ENCODE data around the gene TTC9. TPM values are rescaled to one million over a fixed set of nuclear protein-coding genes. Genes with fewer than 3 reads are reported as not detected.
A peak's percentile ranks its signal among the peaks of the same experiment; 100 is the strongest.

The TTC9 gene
- total RNA-seq: 6.6 and 6.7 TPM in 2 replicates

DNA sequence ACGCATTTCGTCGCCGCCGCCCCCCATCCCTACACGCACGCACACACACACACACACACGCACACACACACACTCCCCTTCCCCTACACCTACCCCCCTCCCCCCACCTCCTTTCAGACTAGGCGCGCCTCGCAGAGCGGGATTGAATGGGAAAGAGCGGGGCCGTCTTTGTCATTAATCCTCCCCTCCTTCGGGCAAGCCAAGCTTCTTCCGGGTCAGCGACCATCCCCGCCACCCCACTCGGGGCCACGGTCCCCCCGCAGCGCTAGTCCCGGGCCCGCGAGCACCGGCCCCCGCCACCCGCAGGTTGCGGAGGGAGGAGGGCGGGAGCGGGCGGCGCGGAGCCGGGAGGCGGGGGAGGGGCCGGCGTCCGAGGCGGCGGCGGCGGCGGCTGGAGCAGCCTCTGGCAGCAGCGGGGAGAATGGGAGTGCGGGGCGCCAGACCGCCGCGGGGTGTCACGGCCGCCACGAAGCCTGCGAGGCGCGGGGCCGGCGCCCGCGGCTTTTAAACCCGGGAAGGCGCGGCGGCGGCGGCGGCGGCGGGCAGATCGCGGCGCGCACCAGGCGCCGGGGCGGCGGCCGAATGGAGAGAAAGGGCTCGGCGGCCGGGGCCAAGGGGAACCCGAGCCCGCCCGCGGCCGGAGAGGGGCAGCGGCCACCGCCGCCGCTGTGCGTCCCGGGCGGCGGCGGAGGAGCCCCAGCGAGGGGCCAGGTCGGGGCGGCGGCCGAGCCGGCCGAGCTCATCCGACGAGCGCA, at the start of gene TTC9:
TSS of gene TTC9 (plus strand) at position 369 of the 755 bp plus-strand sequence. CDS start at position 583, 214 bp downstream.
- DNase-seq (ENCODE audit: low spot score): no peak
- peaks cover 52% of the 10 kb centered on the region for H3K4me1 Mint-ChIP-seq (ENCODE audit: low read depth)
- peak within 1 kb of the TSS; percentile 88 for H3K27ac Mint-ChIP-seq
- no peaks in the 10 kb centered on the region for H3K9me3 Mint-ChIP-seq
- intact Hi-C loops (cut with micrococcal nuclease): loop anchor here (1.0 to 5.0 kb wide), 5 partner anchors 41 to 874 kb away; partner anchors contain the start of genes MAP3K9, MED6 and SRSF5
- peaks cover 3% of the 10 kb centered on the region for H3K36me3 Mint-ChIP-seq (ENCODE audit: low read depth)
- H3K4me3 Mint-ChIP-seq: peak within 1 kb of the TSS; percentile 97
- H3K27me3 Mint-ChIP-seq (ENCODE audit: insufficient read depth): peaks cover 9% of the 10 kb centered on the region

DNA sequence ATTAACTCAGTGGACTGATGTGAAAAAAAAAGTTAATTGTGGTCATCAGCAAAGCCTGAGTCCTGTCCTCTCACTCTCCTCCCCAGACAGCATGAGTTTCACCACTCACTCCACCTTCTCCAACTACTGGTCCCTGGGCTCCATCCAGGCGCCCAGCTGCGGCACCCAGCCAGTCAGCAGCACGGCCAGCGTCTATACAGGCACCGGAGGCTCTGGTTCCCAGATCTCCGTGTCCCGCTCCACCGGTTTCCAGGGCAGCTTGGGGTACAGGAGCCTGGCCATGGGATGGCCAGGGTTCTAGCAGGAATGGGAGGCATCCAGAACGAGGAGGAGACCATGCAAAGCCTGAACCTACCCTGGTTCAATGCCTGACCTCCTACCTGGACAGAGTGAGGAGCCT, 47.3 kb upstream of the TTC9 start:
- no peak for DNase-seq (ENCODE audit: low spot score)
- H3K4me1 Mint-ChIP-seq (ENCODE audit: low read depth): peaks cover 15% of the 10 kb centered on the region
- H3K27me3 Mint-ChIP-seq (ENCODE audit: insufficient read depth): no peaks in the 10 kb centered on the region
- no peaks in the 10 kb centered on the region for H3K9me3 Mint-ChIP-seq
- no peak overlapping the region for H3K4me3 Mint-ChIP-seq
- peaks cover 38% of the 10 kb centered on the region for H3K36me3 Mint-ChIP-seq (ENCODE audit: low read depth)
- intact Hi-C loops (cut with micrococcal nuclease): no loop called here
- H3K27ac Mint-ChIP-seq: no peak overlapping the region

DNA sequence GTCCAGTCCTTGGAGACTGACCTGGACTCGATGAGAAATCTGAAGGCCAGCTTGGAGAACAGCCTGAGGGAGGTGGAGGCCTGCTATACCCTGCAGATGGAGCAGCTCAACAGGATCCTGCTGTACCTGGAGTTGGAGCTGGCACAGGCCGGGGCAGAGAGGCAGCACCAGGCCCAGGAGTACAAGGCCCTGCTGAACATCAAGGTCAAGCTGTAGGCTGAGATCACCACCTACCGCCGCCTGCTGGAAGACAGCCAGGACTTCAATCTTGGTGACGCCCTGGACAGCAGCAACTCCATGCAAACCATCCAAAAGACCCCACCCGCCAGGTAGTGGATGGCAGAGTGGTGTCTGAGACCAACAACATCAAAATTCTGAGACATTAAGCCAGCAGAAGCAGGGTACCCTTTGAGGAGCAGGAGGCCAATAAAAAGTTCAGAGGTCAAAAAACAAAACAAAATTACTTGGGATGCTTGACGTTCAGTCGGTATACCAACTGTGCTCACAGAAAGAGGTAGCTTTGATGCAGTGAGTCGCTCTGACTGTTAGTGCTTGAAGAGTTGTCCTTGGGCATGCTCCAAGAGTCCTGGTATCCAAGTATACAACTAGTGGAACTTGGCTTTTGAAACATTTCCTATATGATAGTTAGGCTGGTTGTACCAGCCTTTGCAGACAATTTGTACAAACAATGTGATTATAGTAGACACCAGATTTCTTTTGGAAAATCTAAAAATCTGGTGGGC, 46.1 kb upstream of the TTC9 start:
- intact Hi-C loops (cut with micrococcal nuclease): no loop called here
- H3K36me3 Mint-ChIP-seq (ENCODE audit: low read depth): peaks cover 31% of the 10 kb centered on the region
- H3K27me3 Mint-ChIP-seq (ENCODE audit: insufficient read depth): no peaks in the 10 kb centered on the region
- no peaks in the 10 kb centered on the region for H3K9me3 Mint-ChIP-seq
- peaks cover 18% of the 10 kb centered on the region for H3K4me1 Mint-ChIP-seq (ENCODE audit: low read depth)
- DNase-seq (ENCODE audit: low spot score): no peak
- no peak overlapping the region for H3K27ac Mint-ChIP-seq
- no peak overlapping the region for H3K4me3 Mint-ChIP-seq

DNA sequence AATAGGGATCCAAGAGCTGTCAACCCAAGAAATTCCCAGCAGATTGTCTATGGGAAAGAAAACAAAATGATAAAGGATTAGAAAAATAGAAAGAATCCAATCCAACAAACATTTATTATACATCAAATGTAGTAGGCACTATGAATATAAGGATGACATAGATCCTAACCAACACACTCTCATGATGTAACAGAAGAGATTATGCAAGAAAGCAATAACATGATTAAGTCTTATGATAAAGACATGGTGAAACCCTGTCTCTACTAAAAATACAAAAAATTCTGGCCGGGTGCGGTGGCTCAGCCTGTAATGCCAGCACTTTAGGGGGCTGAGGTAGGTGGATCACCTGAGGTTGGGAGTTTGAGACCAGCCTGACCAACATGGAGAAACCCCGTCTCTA, 44.0 kb upstream of the TTC9 start:
- Mint-ChIP-seq H3K27me3 (ENCODE audit: insufficient read depth) (no peaks in the 10 kb centered on the region), H3K27ac (no peak overlapping the region), H3K36me3 (ENCODE audit: low read depth) (peaks cover 21% of the 10 kb centered on the region), H3K4me3 (no peak overlapping the region), H3K4me1 (ENCODE audit: low read depth) (peaks cover 18% of the 10 kb centered on the region), H3K9me3 (no peaks in the 10 kb centered on the region)
- intact Hi-C loops (cut with micrococcal nuclease): no loop called here
- no peak for DNase-seq (ENCODE audit: low spot score)

DNA sequence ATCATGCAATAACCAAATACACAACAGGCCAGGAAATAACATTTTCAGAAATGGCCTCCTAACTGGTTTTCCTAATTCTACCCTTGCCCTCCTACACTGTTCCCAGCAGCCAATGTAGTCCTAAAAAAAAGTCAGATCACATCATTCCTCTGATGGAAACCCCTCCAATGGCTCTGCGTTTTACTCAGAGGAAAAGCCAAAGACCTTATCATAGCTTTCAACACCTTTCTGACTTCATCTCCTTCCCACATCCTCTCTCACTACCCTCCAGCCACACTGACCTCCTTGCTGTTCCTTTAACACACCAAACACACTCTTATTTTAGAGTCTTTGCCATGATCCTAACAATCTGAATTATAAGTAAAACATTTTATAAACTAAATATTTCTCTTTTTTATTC, 42.4 kb upstream of the TTC9 start:
- DNase-seq (ENCODE audit: low spot score): no peak
- intact Hi-C loops (cut with micrococcal nuclease): no loop called here
- peaks cover 2% of the 10 kb centered on the region for H3K27me3 Mint-ChIP-seq (ENCODE audit: insufficient read depth)
- H3K9me3 Mint-ChIP-seq: no peaks in the 10 kb centered on the region
- peak overlapping the region; percentile 100 for H3K4me3 Mint-ChIP-seq
- peaks cover 18% of the 10 kb centered on the region for H3K4me1 Mint-ChIP-seq (ENCODE audit: low read depth)
- H3K27ac Mint-ChIP-seq: peak overlapping the region; percentile 11
- peaks cover 12% of the 10 kb centered on the region for H3K36me3 Mint-ChIP-seq (ENCODE audit: low read depth)

DNA sequence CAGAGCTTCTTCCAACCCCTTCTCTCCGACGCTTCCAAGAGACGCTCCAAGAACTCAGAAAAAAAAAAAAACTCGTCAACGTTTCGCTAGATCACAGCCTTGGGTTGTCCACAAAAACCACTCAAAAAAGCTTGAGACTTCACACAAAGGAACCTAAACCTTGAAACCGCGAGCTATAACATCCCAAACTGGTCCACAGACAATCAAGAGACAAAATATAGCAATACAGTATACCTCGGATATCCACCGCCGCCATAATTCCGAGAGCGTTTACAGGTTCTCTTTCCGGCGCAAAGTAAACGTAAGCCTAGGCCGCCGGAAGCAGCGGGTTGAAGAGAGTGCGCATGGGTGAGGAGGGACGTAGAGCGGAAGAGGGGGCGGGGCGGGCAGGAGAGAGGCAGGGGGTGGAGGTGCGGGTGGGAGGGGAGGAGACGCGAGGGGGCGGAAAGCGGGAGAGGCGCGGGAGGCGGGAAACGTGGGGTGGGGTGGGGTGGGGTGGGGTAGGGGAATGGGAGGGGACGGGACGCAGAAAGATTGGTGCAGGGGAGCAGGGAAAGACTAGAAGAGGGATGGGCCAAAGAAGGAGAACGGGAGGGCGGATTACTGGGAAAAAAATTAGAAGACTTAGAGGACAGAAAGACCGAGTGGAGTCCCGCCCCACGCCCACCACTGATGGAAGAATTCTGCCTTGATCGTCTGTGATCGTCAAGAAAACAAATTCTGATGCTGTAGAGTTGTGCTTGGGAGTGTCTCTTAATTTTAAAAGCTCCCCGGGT, 41.1 kb upstream of the TTC9 start, which contains the start of gene MED6:
TSS of gene MED6 (minus strand) at position 274 of the 776 bp plus-strand sequence. CDS start at position 256, 18 bp downstream.
- H3K4me3 Mint-ChIP-seq: peak within 1 kb of the TSS; percentile 100
- H3K4me1 Mint-ChIP-seq (ENCODE audit: low read depth): peaks cover 18% of the 10 kb centered on the region
- peaks cover 4% of the 10 kb centered on the region for H3K27me3 Mint-ChIP-seq (ENCODE audit: insufficient read depth)
- peak; percentile 89 for DNase-seq (ENCODE audit: low spot score)
- H3K36me3 Mint-ChIP-seq (ENCODE audit: low read depth): peaks cover 4% of the 10 kb centered on the region
- intact Hi-C loops (cut with micrococcal nuclease): loop anchor here (1.0 to 2.0 kb wide), 5 partner anchors 41 to 1202 kb away; partner anchors contain the start of genes COX16, ERH, MAP3K9 and SLC39A9
- H3K27ac Mint-ChIP-seq: peak within 1 kb of the TSS; percentile 92
- no peaks in the 10 kb centered on the region for H3K9me3 Mint-ChIP-seq

DNA sequence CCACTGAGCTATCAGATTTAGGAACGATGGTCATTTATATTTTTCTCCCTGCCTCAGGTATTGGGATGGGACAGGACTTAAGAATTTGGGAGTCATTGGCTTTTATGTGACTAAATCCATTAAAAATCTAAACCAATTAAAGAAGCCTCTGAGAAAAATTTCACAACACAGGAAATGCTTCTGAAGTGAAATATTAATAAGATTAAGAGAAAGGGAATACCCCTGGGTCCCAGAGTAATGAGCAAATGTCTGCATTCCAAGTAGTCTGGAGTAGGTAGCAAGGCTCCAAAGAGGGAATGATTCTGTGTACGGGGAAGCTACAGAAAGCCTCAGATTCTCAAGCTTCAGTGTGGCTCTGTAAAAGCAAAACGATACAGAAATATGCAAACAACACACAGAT, 40.6 kb upstream of the TTC9 start:
- intact Hi-C loops (cut with micrococcal nuclease): loop anchor here (2.0 kb wide), 2 partner anchors 54 to 1202 kb away; partner anchors contain the start of genes ERH and SLC39A9
- no peaks in the 10 kb centered on the region for H3K9me3 Mint-ChIP-seq
- peaks cover 4% of the 10 kb centered on the region for H3K36me3 Mint-ChIP-seq (ENCODE audit: low read depth)
- DNase-seq (ENCODE audit: low spot score): no peak
- H3K4me1 Mint-ChIP-seq (ENCODE audit: low read depth): peaks cover 18% of the 10 kb centered on the region
- H3K4me3 Mint-ChIP-seq: peak overlapping the region; percentile 89
- peaks cover 4% of the 10 kb centered on the region for H3K27me3 Mint-ChIP-seq (ENCODE audit: insufficient read depth)
- H3K27ac Mint-ChIP-seq: no peak overlapping the region

DNA sequence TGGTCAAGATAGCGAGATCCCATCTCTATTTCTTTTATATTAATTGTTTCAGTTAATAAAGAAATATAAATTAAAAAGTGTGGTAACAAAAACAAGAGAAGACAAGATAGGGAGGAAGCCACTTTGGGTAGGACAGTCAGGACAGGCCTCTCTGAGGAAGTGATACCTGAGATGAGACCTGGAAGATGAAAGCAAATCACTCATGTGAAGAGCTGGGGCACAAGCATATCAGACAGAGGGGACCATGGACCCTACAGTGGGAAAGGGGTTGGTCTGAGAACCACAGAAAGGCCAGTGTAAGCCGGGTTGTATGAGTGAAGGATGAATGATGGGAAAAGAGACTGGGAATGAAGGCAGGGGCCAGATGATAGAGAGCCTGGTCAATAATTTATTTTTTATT, 39.5 kb upstream of the TTC9 start:
- no peak overlapping the region for H3K4me3 Mint-ChIP-seq
- H3K9me3 Mint-ChIP-seq: no peaks in the 10 kb centered on the region
- intact Hi-C loops (cut with micrococcal nuclease): no loop called here

DNA sequence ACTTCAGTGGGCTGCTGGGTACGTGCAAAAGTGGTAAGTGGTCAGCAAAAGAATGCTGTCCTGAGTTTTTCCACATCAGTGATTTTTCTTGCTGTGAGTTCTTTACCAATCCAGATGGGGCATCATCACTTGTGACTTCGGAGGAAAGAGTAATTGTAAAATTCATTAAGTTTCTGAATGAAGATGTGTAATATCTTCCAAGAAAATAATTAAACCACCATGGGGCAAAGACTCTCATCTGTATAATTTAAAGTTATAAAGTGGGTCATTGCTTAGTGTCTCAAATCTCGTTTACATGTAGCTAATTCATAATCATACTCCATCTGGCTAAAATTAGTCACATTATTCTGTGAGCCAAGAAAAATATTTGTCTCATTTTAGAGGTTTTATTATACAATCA, 30.5 kb upstream of the TTC9 start:
- Mint-ChIP-seq H3K4me1 (ENCODE audit: low read depth) (no peaks in the 10 kb centered on the region), H3K4me3 (no peak overlapping the region), H3K36me3 (ENCODE audit: low read depth) (no peaks in the 10 kb centered on the region), H3K27ac (no peak overlapping the region), H3K9me3 (no peaks in the 10 kb centered on the region), H3K27me3 (ENCODE audit: insufficient read depth) (peaks cover 18% of the 10 kb centered on the region)
- DNase-seq (ENCODE audit: low spot score): no peak
- intact Hi-C loops (cut with micrococcal nuclease): no loop called here

More for the DNA sequence above, 39.5 kb upstream of the TTC9 start:
- H3K27ac Mint-ChIP-seq: no peak overlapping the region
- peaks cover 17% of the 10 kb centered on the region for H3K4me1 Mint-ChIP-seq (ENCODE audit: low read depth)
- H3K36me3 Mint-ChIP-seq (ENCODE audit: low read depth): no peaks in the 10 kb centered on the region
- peaks cover 10% of the 10 kb centered on the region for H3K27me3 Mint-ChIP-seq (ENCODE audit: insufficient read depth)
- DNase-seq (ENCODE audit: low spot score): no peak

DNA sequence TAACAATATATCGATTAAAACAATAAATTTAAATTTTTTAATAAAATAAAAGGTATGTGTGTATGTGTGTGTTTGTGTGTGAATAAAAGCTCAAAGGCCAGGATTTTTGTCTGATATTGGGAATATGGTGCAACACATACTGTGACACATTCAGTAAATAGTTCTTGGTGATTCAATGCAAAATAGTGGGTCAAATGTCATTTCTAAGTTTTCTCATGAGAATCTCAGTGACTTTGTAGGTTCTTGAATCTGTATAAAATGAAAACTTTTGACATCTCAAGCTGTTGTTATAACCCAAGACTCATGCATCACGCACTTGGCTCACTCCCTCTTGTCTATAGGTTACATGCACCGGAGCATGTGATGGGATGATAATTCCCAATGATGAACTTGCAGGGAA, 25.1 kb upstream of the TTC9 start:
- peaks cover 8% of the 10 kb centered on the region for H3K27me3 Mint-ChIP-seq (ENCODE audit: insufficient read depth)
- no peaks in the 10 kb centered on the region for H3K36me3 Mint-ChIP-seq (ENCODE audit: low read depth)
- DNase-seq (ENCODE audit: low spot score): no peak
- intact Hi-C loops (cut with micrococcal nuclease): no loop called here
- no peak overlapping the region for H3K4me3 Mint-ChIP-seq
- no peak overlapping the region for H3K27ac Mint-ChIP-seq
- no peaks in the 10 kb centered on the region for H3K4me1 Mint-ChIP-seq (ENCODE audit: low read depth)
- no peaks in the 10 kb centered on the region for H3K9me3 Mint-ChIP-seq

DNA sequence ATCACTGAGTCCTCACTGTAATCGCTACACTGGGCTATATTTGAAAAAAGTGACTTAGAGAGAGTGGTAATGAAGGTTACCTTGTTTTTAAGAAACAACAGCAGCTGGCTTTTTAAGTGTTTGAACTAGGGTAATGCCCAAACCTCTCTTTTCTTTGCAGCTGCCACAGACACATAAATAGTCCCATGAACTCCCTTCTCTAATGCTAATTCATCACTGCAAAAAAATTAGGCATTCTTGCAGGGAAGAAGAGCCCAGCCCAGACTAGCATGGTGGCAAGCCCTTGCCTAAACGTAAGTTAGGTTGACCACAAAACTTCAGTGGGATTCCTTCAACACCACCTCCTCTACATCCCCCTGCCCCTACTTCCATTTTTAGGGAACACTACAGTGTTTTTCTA, 23.4 kb upstream of the TTC9 start:
- no peaks in the 10 kb centered on the region for H3K4me1 Mint-ChIP-seq (ENCODE audit: low read depth)
- intact Hi-C loops (cut with micrococcal nuclease): no loop called here
- H3K27ac Mint-ChIP-seq: no peak overlapping the region
- no peaks in the 10 kb centered on the region for H3K36me3 Mint-ChIP-seq (ENCODE audit: low read depth)
- H3K27me3 Mint-ChIP-seq (ENCODE audit: insufficient read depth): peaks cover 8% of the 10 kb centered on the region
- no peaks in the 10 kb centered on the region for H3K9me3 Mint-ChIP-seq
- DNase-seq (ENCODE audit: low spot score): no peak
- no peak overlapping the region for H3K4me3 Mint-ChIP-seq

DNA sequence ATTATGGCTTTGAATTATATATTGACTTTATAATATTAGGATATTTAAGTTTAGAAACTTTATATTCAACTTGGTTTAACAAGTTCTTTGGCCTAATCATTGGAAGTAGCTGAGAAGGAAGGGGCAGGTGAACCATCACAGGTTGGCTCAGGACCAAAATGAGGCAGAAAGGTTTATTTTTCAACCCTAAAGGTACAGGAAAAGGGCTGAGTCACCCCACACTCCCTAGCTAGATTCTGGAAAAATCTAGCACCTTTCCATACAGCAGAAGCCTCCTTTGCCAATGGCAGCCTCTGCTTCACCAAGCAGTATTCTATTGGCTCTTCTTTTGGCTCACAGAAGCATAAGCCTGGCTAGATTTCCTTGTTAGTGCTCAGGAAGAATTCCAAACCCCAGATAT, 22.0 kb upstream of the TTC9 start:
- Mint-ChIP-seq H3K36me3 (ENCODE audit: low read depth) (peaks cover 2% of the 10 kb centered on the region), H3K4me3 (no peak overlapping the region), H3K27ac (no peak overlapping the region), H3K27me3 (ENCODE audit: insufficient read depth) (peaks cover 8% of the 10 kb centered on the region), H3K9me3 (no peaks in the 10 kb centered on the region), H3K4me1 (ENCODE audit: low read depth) (no peaks in the 10 kb centered on the region)
- no peak for DNase-seq (ENCODE audit: low spot score)
- intact Hi-C loops (cut with micrococcal nuclease): no loop called here
